ENCODE data around the gene GOLGA5.
A peak's percentile ranks its signal among the peaks of the same experiment; 100 is the strongest.
"Not testable (repeated sequence)": the region's sequence is repeated elsewhere in the genome, so short reads cannot be mapped to it uniquely, and the experiment has no call there.

GOLGA5 gene, protein sequence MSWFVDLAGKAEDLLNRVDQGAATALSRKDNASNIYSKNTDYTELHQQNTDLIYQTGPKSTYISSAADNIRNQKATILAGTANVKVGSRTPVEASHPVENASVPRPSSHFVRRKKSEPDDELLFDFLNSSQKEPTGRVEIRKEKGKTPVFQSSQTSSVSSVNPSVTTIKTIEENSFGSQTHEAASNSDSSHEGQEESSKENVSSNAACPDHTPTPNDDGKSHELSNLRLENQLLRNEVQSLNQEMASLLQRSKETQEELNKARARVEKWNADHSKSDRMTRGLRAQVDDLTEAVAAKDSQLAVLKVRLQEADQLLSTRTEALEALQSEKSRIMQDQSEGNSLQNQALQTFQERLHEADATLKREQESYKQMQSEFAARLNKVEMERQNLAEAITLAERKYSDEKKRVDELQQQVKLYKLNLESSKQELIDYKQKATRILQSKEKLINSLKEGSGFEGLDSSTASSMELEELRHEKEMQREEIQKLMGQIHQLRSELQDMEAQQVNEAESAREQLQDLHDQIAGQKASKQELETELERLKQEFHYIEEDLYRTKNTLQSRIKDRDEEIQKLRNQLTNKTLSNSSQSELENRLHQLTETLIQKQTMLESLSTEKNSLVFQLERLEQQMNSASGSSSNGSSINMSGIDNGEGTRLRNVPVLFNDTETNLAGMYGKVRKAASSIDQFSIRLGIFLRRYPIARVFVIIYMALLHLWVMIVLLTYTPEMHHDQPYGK

GRCh38 chr14:92793709-92794546 lies at the start of gene GOLGA5:
GOLGA5 (plus strand) TSS chr14:92794305; CDS start chr14:92797438, 3,133 bp downstream.
- peak; percentile 96 for DNase-seq (ENCODE audit: low spot score)

GRCh38 chr14:92747701-92748258 lies 46.3 kb upstream of the GOLGA5 start:
- no peak for DNase-seq (ENCODE audit: low spot score)

DNA sequence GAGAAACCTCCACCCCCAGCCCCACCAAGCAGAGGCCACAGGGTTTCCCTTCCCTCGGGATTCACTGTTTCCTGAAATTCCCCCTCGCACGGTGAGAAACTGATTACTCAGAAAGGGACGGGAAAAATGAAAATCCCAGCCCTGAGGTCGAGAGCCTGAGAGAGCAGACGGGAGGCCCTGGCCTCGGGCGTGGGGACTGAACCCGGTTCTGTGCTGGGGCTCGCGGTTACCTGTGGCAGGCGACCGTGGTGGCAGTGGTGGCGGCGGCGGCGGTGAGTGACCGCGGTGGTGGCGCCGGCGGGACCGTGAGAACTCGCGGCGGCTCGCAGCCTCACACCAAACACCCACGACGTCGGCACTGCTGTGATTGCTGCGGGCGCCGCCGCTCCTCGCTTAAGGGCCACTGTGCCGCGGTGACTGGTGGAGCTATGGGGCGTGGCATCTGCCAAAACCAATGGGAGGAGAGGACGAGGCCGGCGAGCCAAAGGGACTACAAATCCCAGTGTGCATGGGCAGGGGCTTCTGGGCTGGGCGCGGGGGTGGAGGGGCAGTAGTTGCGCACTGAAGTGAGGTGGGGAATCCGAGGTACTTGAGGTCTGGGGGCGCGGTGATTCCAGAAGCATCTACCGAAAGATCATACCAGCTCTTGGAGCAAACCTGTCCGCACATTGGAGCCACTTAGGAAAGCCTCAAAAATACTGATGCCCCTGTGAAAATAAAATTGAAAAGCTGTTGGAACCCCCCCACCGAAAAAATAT lies 45.7 kb upstream of the GOLGA5 start, which contains the start of gene LGMN:
TSS of gene LGMN (minus strand) at position 369 of the 758 bp plus-strand sequence. CDS start 15,841 bp downstream, outside the sequence.
- DNase-seq (ENCODE audit: low spot score), result peak; percentile 98

DNA sequence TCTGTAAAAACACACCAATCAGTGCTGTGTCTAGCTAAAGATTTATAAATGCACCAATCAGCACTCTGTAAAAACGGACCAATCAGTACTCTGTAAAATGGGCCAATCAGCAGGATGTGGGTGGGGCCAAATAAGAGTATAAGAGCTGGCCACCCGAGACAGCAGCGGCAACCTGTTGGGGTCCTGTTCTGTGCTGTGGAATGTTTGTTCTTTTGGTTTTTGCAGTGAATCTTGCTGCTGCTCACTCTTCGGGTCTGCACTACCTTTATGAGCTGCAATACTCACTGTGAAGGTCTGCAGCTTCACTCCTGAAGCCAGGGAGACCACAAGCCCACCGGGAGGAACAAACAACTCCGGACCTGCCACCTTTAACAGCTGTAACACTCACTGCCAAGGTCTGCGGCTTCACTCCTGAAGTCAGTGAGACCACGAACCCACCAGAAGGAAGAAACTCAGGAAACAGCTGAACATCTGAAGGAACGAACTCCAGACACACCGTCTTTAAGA lies 43.8 kb upstream of the GOLGA5 start:
- not testable (repeated sequence) for DNase-seq (ENCODE audit: low spot score)

DNA sequence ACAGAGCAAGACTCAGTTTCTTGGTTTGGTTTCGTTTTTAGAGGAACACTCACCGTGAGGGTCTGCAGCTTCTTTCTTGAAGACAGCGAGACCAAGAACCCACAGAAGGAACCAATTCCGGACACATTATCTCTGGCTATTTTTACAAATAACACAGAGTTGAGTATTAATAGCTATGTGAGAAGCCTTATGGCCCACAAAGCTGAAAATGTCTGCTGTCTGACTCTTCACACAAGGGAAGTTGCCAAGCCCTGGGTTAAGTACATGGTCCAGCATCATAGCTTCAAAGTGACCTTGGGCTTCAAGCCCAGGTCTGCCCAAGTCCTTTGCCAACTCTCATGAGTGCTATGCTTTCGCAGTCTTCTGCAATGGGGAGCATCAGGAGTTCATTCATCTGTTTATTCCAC lies 43.1 kb upstream of the GOLGA5 start:
- no peak for DNase-seq (ENCODE audit: low spot score)

DNA sequence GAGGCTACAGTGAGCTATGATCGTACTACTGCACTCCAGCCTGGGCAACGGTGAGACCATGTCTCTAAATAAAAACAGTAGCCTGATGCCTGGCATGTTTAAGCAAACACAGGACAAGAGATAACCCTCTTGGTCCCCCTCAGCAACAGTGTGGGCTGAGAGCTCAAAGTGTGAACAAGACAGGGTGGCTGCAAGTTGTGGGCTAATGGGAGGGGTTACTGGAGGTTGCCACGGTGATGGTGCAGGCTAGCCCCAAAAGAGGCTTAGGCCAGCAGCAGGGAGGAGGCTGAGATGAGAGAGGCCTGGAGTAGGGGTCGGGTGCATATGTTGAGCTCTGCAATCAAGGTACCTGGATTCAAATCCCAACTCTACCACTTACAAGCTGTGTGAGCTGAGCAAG lies 42.3 kb upstream of the GOLGA5 start:
- no peak for DNase-seq (ENCODE audit: low spot score)

GRCh38 chr14:92753250-92753649 lies 40.9 kb upstream of the GOLGA5 start:
- no peak for DNase-seq (ENCODE audit: low spot score)

GRCh38 chr14:92754966-92755365 lies 39.1 kb upstream of the GOLGA5 start:
- no peak for DNase-seq (ENCODE audit: low spot score)

DNA sequence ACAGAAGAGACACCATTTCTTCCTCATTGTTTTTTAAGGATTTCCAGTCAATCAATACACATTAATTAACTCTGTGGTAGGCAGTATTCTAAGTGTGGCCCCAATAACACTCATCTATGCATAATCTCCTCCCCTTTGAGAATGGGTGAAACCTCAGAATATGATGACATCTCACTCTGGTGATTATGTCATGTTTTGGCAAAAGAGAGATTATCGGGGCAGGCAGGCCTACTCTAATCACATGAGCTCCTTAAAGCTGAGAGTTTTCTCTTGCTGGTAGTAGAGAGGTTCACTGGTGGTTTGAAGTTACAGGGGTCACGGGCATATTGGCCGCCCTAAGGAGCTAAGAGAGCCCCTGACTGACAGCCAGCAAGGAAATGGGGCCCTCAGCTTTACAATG lies 38.6 kb upstream of the GOLGA5 start:
- no peak for DNase-seq (ENCODE audit: low spot score)

- no peak for DNase-seq (ENCODE audit: low spot score)
These were observed 37.7 kb upstream of the GOLGA5 start for GRCh38 chr14:92756446-92756845.

GRCh38 chr14:92759300-92759678 lies 34.8 kb upstream of the GOLGA5 start:
- DNase-seq (ENCODE audit: low spot score), result peak; percentile 26

GRCh38 chr14:92759679-92760523 lies 34.2 kb upstream of the GOLGA5 start:
- no peak for DNase-seq (ENCODE audit: low spot score)

DNA sequence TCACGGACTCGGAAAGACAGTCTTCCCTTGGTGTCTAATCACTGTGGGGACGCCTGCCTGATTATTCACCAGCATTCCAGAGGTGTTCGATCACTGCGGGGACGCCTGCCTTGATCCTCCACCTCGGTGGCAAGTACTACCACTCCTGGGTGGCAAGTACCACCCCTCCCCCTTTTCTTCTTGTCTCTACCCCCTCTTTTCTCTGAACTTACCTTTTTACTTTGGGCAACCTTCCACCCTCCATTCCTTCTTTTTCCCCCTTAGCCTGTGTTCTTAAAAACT lies 33.6 kb upstream of the GOLGA5 start:
- no peak for DNase-seq (ENCODE audit: low spot score)

GRCh38 chr14:92763666-92764631 lies 30.2 kb upstream of the GOLGA5 start:
- DNase-seq (ENCODE audit: low spot score), result not testable (repeated sequence)

GRCh38 chr14:92768236-92768635 lies 25.9 kb upstream of the GOLGA5 start:
- DNase-seq (ENCODE audit: low spot score), result not testable (repeated sequence)

DNA sequence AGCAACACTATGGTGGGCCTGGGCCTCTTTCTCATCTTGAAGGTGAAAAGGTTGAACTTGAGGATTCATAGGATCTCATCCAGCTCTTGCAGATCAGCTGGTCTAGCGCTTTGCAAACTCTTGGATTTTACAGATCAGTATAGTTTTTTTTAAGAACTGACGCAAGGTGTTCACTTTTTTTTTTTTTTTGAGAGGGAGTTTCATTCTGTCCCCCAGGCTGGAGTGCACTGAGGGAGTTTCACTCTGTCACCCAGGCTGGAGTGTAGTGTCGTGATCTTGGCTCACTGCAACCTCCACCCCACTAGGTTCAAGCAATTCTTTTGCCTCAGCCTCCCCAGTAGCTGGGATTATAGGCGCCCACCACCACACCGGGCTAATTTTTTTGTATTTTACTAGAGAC lies 25.3 kb upstream of the GOLGA5 start:
- DNase-seq (ENCODE audit: low spot score), result no peak

DNA sequence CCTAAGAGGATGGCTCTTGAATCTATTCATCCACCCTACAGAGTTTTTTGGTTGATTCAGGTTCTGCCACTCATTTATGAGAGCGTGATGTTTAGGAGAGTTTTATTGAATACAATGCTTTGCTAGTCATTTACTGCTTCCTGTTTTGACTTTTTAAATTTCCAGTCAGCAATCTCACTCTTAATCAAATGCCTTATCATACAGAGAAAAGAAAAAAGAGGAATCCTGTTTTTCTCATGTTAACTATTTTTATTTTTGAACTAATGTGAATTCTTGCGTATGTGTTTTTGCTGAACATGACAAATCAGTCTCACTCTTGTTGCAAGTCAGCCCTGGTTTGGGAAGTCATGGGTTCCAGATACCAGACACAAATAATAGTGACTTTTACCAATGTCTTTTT lies 23.6 kb upstream of the GOLGA5 start:
- DNase-seq (ENCODE audit: low spot score), result no peak

DNA sequence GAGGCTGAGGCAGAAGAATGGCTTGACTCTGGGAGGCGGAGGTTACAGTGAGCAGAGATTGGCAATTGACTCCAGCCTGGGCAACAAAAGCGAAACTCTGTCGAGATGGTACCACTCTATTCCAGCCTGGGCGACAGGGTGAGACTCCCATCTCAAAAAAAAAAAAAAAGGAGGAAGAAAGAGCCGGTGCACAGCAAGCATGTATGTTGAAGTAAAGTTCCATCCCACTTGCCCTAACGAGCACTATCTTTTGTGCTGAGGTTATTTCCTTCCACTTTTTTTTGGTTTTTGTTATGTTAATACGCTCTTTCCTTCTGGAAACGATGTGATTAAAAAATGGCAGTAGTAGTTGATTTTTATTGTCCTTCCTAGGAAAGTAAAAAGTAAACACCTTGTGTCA lies 19.5 kb upstream of the GOLGA5 start:
- DNase-seq (ENCODE audit: low spot score), result no peak

GRCh38 chr14:92775292-92775691 lies 18.8 kb upstream of the GOLGA5 start:
- not testable (repeated sequence) for DNase-seq (ENCODE audit: low spot score)
